Midbrain (tissue), 1 donor: ENCODE results near the gene EGR1.

ENCODE experiments used
- DNase-seq: peaks from one replicate; lab custom pipeline; 2025; lab: John Stamatoyannopoulos, UW

Gene EGR1

DNA sequence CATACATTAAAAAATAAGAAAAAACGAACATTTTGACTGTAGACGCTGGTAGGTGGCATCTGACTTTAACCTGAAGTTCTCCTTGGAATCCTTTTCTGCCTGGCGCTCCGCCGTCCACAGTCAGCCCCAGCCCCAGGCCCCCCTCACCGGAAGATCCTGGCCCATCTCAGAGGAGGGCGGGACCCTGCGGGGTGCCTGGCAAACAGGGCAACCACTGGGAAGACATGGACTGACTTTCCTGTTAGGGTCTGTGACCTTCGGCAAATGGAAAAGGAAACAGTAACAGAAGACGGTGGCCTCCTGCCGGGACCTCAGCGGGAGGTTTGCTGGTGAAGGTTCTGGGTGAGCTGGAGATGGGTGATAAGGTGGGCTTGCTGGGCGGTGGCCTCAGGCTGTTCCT lies 11.7 kb upstream of the EGR1 start:
- DNase-seq: no peak

DNA sequence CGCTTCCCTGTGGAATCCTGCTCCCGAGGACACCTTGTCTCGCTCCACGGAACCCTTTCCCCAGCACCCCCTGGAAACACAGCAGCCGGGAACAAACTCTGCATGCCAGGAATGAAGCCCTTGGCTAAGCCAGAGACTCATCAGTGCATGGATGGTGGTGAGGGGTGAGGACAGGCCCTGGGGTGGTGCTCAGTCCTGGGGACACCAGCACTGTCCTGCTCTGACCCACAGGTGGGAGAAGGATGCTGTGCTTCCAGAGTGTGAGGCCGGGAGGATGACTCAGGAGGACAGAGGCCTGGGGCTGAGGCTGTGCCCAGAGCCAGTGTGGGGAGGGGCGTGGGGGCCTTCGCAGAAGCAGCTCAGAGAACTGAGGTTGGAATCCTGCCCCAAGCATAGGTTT lies 11.2 kb upstream of the EGR1 start:
- no peak for DNase-seq

DNA sequence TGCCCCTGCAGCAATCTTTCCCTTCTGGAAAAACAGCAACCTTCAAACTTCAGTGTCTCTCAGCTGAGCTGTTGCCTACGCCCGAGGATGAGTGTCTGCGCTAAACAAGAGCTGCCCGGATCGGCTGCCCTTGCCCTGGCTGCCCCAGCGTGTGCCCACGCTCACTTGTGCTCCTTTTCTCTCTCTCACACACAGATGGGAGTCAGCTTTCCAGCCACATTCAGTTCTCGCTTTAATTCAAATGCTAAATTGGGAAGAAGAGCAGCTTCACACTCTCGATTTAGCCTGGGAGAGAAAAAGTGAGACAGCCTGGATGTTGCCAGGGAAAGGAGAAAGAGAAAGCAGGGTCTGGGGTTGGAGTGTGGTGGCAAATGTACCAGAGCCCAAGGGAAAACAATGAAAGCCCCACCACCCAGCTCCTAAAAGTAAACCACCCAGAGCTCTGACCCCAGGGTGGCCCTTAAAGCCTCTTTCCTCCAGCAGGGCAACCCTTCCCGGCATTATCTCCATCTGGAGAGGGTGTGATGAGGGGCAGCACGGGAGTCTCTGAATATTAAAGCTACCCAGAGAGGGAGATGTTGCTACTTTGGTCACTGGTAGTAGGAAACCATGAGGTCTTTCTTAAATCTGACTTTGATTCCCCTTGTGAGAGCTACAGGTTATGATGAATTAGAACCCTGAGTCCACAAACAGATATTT lies 9.9 kb upstream of the EGR1 start:
- no peak for DNase-seq

DNA sequence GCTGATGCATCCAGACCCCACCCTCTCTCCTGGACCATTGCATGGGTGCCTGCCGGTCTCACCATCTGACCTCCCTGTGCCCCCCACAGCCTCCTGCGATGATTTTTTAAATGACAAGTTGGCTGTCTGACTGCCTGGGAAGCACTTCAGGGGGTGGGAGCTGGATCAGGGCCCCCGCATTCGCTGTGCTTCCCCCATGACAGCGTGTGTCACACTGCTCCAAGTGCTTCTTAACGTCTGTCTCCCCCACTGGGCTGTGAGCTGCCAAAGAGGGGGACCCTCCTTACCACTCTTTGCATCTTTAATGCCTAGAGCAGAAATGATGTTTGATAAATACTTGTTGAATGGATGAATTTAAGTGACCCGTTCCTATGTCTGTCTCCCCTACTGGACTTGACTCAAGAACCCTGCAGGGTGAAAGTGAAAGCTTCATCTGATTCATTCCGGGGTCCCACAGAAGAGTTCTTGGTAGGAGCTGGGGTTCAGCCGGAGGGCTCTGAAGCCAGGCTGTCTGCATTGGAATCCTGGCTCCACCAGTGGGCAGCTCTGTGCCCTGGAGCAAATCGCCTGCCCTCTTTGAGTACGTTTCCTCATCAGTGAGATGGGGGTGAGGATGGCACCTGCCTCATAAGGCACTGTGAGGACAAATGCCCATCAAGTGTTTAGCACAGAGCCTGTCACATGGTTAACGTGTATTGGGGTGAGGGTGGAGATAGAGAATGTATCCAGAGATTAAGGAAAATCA lies 7.6 kb upstream of the EGR1 start:
- no peak for DNase-seq

DNA sequence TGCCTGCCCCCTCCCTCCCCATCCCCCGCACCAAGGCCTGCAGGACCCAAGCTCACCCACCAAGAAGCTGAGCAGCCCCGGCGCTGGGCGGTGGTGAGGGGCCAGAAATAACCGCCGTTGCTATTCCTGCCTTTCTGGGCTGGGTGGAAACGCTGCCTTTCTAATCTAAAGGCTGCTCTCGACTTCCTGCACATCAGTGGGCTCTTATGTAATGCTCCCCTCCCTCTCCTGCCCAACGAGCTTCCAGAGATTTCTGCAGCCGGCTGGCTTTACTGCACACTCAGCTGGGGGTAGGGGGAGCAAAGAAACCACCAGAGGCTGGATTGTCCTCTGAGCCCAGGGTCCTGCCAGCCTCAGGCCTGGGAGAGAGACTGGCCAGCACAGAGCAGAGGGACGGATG lies 6.9 kb upstream of the EGR1 start:
- no peak for DNase-seq

DNA sequence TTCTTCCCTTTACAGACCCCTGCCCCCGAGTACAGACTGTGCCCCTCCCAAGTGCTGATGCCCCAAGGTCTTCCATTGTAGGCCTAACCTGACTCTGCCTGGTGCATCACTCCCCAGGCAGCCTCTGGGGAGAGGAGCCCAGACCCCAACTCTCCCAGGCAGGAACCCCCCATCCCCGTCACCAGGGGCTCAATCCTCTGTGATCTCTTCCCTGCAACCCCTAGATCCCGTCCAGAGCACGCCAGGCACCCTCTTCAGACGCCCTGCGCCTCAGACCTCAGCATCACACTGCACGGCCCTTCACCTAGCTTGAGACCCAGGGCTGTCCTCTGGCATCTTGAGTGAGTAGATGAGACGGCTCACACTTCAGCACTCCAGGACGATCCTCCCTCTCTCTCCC lies 6.4 kb upstream of the EGR1 start:
- no peak for DNase-seq

DNA sequence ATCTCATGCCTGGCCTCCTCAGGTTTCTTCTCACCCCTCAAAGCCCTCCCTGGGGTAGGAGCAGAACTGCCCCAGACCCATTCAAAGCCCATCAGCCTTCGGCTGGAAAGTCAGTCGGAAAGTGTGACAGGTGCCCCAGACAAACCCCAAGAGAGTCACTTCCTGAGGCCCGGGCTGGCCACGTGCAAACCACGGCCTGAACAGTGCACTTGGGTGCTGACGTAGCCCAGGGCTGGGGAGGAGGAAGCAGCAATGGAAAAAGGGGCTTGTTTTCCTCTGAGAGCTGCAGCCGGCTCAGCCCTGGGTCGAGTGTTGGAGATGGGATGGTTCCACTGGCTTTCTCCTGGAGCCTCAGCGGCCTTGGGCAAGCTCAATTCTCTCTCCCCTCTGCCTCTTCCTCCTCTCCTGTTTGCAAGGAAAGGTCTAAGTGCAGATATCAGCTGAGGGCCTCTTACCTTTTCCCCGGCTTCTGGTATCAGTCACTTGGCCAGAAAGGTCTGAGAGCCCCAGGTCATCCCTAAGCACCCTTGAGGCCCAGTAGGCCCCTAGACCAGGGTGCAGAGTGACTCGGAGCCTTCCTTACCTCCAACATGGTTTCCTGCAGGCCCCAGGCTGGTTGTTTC lies 5.9 kb upstream of the EGR1 start:
- no peak for DNase-seq

DNA sequence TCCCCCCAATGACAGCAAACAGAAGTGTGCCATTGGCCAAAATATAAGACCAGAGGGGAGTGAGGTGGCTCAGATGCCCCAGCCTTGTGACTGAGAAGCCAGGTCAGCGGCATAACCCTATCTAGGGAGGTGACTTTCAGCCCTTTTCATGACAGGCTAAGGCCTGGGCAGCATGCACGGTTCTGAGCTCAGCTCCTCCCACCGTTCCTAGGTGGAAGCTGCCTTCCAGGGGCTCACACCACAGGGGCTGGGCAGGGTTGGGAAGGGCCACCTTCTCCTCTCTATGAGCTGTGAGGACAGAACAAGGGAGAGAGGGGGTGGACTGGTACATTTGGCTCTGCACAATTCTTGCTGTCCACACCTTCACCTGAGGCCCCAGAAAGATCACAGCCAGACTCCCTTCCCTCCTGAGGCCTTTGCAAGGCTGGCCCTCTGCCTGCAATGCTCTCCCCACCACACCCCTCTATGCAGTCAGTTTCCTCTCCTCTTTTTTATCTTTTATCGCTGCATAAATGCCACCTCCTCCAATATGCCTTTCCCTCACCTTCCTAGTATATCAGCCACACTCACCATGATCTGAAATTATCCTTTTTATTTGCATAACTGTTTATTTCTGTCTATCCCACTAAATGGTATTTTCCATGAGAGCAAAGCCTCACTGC lies 5.1 kb upstream of the EGR1 start:
- no peak for DNase-seq

DNA sequence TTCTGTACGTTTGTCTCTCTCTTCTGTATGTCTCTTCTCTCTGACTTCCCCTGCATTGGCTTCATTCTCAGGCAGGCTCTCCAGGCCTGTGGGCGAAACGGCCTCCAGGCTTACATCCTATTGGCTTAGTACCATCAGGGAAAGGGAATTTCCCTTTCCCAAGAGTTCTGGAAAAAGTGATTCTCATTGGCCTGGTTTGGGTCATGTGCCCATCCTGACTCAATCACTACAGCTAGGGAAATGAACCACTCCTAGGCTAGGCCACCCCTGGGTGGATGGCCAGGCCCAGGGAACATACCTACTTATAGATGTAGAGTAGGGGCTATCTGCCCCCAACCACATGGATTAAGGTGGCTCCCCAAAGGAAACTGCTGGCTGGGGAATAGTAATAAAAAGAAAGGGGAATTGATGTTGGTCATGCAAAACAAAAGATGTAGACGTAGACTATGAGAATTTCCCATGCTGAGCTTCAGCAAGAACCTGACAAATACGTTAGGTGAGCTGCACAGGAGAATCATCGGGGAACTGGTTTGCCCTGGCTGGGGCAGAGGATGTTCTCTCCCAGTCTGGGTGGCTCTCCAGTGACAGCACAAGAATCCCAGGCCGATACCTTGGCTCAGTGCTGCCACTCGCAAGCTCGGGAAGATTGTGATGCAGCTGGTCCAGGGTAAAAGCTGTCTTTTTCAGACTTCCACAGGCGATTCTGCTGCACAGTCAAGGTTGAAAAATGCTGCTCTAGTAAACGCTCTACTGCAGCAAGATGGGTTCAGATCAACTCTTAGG lies 3.7 kb upstream of the EGR1 start:
- DNase-seq: no peak

DNA sequence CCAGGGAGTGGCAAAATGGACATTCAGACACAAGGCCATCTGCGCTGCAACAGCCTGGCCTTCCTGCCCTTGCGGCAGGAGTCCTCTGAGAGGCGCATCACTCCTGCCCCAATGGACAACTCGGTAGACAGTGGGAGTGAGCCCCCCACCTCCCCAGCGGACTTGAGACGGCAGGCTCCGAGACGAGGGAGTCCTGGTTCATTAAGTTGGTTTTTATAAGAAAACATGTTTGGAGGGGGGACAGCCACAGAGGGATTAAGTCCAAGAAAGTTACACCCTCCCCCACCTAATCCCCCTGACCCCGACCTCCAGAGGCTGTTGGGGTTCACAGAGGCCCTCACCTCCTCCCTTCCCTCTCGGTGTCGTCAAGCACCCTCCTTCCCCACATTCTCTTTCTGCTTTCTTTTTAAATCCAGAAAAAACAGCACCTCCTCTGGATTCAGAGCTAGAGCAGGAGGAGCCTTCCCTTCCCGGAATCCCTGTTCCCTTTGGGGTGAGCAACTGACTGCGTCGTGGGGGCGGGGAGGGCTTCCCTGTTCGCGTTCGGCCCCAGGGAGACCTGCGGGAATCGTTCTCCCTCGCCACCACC lies 1.8 kb upstream of the EGR1 start:
- DNase-seq: no peak

DNA sequence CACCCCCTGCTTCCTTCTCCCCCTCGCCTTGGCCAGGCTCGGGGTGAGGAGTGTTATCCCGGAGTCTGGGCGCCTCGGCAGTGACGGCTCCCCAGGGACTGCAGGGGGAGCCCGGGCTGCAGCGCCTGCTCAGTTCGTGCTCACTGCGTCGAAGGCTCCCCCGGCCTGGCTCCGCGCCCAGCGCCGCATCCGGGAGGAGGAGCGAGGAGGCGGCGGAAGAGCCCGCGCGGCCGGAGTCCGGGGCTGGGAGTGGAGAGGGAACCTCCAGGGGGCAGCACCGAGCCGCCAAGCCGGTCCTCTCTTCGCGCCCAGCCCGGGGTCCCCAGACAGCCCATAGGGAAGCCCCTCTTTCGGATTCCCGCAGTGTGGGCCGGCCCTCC lies 1.3 kb upstream of the EGR1 start:
- DNase-seq: peak; percentile 94

DNA sequence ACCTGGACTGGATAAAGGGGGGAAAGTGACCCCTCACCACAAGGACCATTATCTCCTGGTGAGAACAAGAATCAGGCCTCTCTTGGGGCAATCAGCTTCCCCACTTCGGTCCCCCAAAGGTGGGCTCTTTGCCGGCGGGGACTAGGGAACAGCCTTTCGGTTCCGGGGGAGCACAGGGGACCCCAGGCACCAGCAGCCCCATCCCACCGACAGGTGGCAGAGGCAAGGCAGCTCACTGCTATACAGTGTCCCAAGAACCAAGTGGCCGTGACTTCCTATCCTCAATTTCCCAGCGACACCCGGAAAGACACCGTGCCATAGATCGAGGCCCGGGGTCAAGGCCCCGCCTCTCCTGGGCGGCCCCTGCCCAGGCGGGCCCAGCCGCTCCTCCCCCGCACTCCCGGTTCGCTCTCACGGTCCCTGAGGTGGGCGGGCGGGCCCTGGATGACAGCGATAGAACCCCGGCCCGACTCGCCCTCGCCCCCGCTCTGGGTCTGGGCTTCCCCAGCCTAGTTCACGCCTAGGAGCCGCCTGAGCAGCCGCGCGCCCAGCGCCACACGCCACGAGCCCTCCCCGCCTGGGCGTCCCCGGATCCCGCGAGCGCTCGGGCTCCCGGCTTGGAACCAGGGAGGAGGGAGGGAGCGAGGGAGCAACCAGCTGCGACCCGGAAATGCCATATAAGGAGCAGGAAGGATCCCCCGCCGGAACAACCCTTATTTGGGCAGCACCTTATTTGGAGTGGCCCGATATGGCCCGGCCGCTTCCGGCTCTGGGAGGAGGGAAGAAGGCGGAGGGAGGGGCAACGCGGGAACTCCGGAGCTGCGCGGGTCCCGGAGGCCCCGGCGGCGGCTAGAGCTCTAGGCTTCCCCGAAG lies 655 bp upstream of the EGR1 start:
- peak; percentile 98 for DNase-seq

DNA sequence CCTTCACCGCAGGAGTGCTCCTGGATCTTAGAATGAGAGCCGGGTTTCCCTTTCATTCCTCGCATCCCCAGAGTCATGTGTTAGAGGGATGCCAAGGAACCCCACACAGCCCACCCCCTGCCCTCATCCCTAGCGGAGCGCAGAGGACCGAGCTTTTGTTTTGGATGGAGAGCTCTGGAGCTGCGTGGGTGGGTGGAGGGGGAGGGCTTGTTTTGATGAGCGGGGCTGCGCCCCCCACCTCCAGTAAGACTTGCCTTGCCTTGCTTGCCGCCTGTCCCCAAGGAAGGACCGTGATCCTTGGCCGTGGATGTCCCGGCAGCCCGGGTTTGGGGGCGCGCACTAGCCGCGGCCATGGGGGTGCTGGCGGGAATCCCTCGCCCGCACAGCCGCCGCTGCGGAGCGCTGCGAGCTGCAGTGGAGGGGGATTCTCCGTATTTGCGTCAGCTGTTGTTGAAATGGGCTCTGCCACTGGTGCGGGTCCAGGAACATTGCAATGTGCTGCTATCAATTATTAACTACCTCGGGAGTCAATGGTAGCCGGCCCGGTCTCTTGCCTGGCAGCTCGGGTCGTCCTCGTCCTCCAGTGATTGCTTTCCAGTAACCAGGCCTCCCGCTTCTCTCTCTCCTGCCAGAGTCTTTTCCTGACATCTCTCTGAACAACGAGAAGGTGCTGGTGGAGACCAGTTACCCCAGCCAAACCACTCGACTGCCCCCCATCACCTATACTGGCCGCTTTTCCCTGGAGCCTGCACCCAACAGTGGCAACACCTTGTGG lies 1.0 kb downstream of the EGR1 start:
- no peak for DNase-seq

DNA sequence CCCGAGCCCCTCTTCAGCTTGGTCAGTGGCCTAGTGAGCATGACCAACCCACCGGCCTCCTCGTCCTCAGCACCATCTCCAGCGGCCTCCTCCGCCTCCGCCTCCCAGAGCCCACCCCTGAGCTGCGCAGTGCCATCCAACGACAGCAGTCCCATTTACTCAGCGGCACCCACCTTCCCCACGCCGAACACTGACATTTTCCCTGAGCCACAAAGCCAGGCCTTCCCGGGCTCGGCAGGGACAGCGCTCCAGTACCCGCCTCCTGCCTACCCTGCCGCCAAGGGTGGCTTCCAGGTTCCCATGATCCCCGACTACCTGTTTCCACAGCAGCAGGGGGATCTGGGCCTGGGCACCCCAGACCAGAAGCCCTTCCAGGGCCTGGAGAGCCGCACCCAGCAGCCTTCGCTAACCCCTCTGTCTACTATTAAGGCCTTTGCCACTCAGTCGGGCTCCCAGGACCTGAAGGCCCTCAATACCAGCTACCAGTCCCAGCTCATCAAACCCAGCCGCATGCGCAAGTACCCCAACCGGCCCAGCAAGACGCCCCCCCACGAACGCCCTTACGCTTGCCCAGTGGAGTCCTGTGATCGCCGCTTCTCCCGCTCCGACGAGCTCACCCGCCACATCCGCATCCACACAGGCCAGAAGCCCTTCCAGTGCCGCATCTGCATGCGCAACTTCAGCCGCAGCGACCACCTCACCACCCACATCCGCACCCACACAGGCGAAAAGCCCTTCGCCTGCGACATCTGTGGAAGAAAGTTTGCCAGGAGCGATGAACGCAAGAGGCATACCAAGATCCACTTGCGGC lies 1.8 kb downstream of the EGR1 start:
- DNase-seq: no peak

DNA sequence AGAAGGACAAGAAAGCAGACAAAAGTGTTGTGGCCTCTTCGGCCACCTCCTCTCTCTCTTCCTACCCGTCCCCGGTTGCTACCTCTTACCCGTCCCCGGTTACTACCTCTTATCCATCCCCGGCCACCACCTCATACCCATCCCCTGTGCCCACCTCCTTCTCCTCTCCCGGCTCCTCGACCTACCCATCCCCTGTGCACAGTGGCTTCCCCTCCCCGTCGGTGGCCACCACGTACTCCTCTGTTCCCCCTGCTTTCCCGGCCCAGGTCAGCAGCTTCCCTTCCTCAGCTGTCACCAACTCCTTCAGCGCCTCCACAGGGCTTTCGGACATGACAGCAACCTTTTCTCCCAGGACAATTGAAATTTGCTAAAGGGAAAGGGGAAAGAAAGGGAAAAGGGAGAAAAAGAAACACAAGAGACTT lies 2.4 kb downstream of the EGR1 start:
- DNase-seq: no peak

DNA sequence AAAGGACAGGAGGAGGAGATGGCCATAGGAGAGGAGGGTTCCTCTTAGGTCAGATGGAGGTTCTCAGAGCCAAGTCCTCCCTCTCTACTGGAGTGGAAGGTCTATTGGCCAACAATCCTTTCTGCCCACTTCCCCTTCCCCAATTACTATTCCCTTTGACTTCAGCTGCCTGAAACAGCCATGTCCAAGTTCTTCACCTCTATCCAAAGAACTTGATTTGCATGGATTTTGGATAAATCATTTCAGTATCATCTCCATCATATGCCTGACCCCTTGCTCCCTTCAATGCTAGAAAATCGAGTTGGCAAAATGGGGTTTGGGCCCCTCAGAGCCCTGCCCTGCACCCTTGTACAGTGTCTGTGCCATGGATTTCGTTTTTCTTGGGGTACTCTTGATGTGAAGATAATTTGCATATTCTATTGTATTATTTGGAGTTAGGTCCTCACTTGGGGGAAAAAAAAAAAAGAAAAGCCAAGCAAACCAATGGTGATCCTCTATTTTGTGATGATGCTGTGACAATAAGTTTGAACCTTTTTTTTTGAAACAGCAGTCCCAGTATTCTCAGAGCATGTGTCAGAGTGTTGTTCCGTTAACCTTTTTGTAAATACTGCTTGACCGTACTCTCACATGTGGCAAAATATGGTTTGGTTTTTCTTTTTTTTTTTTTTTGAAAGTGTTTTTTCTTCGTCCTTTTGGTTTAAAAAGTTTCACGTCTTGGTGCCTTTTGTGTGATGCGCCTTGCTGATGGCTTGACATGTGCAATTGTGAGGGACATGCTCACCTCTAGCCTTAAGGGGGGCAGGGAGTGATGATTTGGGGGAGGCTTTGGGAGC lies 3.1 kb downstream of the EGR1 start:
- DNase-seq: no peak

DNA sequence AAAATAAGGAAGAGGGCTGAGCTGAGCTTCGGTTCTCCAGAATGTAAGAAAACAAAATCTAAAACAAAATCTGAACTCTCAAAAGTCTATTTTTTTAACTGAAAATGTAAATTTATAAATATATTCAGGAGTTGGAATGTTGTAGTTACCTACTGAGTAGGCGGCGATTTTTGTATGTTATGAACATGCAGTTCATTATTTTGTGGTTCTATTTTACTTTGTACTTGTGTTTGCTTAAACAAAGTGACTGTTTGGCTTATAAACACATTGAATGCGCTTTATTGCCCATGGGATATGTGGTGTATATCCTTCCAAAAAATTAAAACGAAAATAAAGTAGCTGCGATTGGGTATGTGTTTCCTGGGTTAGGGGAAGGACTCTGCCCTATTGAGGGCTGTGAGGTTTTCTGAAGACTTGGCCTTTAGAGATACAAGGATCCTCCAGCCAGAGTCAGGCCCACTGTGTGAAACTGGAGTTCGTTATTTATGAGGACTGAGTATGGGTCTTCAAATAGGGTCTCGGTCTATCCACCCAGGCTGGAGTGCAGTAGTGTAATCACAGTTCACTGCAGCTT lies 3.8 kb downstream of the EGR1 start:
- no peak for DNase-seq
